Measurements from ENCODE around the gene KBTBD7. TPM values are rescaled to one million over a fixed set of nuclear protein-coding genes. Genes with fewer than 3 reads are reported as not detected.
A peak's percentile ranks its signal among the peaks of the same experiment; 100 is the strongest.

KBTBD7 gene
- total and polyA plus RNA-seq, 9 of the 15 experiments (the other 6 are each of a cell fraction or from before 2014, with no cell fraction given): 1.8 to 4.4 (median 3.3) TPM

- TF ChIP-seq MXD1 (CRISPR knock-in tag; IDR thresholded peaks at IDR 0.05; ENCODE audit: borderline replicate concordance, poor library complexity, severe bottlenecking): no peak
- TF ChIP-seq ZNF12 (CRISPR knock-in tag; IDR thresholded peaks at IDR 0.05): no peak
- TF ChIP-seq THAP12 (CRISPR knock-in tag; IDR thresholded peaks at IDR 0.05): no peak
These were observed 30.0 kb upstream of the KBTBD7 start (continued) for GRCh38 chr13:41224113-41225110.

- ChIA-PET POLR2A (no interaction called here), CTCF (ENCODE audit: low intra/inter-chr PET ratio) (interaction anchor here (0.5 to 2.2 kb wide), 6 partner anchors 145 to 1250 kb away, joined by 3 to 10 read pairs (median 3); no protein-coding TSS in a partner anchor)
- no peaks in the 10 kb centered on the region for H3K9me1 ChIP-seq (ENCODE audit: control insufficient read depth, insufficient read depth, low read length)
- H3K27me3 ChIP-seq (ENCODE audit: control insufficient read depth in 2 of 2, insufficient read depth in 2 of 2, low read length in 2 of 2): no peaks in the 10 kb centered on the region
- H3K9me3 ChIP-seq (replicated peaks; ENCODE audit: control insufficient read depth, insufficient read depth, low read depth, low read length): no peaks in the 10 kb centered on the region
- intact Hi-C loops (cut with micrococcal nuclease) (loop anchor here (1.0 kb wide), 2 partner anchors 147 to 168 kb away; no protein-coding TSS in a partner anchor), in situ Hi-C loops (cut with MboI) (no loop called here)
- 33% methylated on average over 6 of the region's 6 CpGs for WGBS (ENCODE audit: insufficient coverage, low coverage, missing lambda C conversion rate)
- peak; percentile 93 for ATAC-seq
- no peak overlapping the region for H3K4me3 ChIP-seq
- no peak overlapping the region for H3K9ac ChIP-seq (ENCODE audit: insufficient read depth in 1 of 2, low read depth in 2 of 2, low read length in 2 of 2)
- FAIRE-seq: peak; percentile 81
- H2AFZ ChIP-seq (ENCODE audit: low read depth, low read length): no peak overlapping the region
- no peak overlapping the region for H3K4me2 ChIP-seq (ENCODE audit: insufficient read depth, low read length)
- H4K20me1 ChIP-seq (replicated peaks; ENCODE audit: control insufficient read depth, insufficient read depth, low read length): no peaks in the 10 kb centered on the region
- no peaks in the 10 kb centered on the region for H3K79me2 ChIP-seq (ENCODE audit: control insufficient read depth, insufficient read depth, low read length)
- no peak overlapping the region for H3K27ac ChIP-seq (ENCODE audit: extremely low read depth, low read depth, low read length)
- BruUV-seq (replicated peaks): no TSS peak
- H3K4me1 ChIP-seq (replicated peaks in 1 of 2; ENCODE audit: control insufficient read depth in 2 of 2, insufficient read depth in 2 of 2, low read length in 2 of 2): 0 out of 5 replicates have a peak, but pooled peaks cover 0 to 2% of the 10 kb centered on the region in 2 experiments
- peaks cover 23% of the 10 kb centered on the region for H3K36me3 ChIP-seq (ENCODE audit: control insufficient read depth, insufficient read depth, low read length)
- peak; percentile 55 to 59 (median 58) for DNase-seq (ENCODE audit: extremely low read depth in 1 of 4, low spot score in 3 of 4)
- TF ChIP-seq ZNF263 (CRISPR knock-in tag; IDR thresholded peaks at IDR 0.05; ENCODE audit: borderline replicate concordance): no peak
- no peak for TF ChIP-seq FOXO4 (CRISPR knock-in tag; IDR thresholded peaks at IDR 0.05)
- no peak for TF ChIP-seq HMG20A (CRISPR knock-in tag; conservative IDR thresholded peaks at IDR 0.05)
- peak; percentile 32 for TF ChIP-seq MEIS2 (IDR thresholded peaks at IDR 0.05; ENCODE audit: partially characterized antibody)
- TF ChIP-seq LARP7 (IDR thresholded peaks at IDR 0.05): no peak
These were observed 28.0 kb upstream of the KBTBD7 start for GRCh38 chr13:41222259-41222852.
